ENCODE results near the gene RBFOX2.

- TF ChIP-seq CTCF (IDR thresholded peaks at IDR 0.05) (no peak), POLR2AphosphoS5 (IDR thresholded peaks at IDR 0.05; ENCODE audit: insufficient read depth in 1 of 2, low read depth in 1 of 2) (no peak), POLR2A (IDR thresholded peaks at IDR 0.05) (no peak)
Measured at GRCh38 chr22:35735542-35735941, 293.1 kb downstream of the RBFOX2 start.
